GM08714 (cell line): ENCODE results near the gene PERM1.
"Not testable (repeated sequence)": the region's sequence is repeated elsewhere in the genome, so short reads cannot be mapped to it uniquely, and the experiment has no call there.

Experiments
- H3K4me3 ChIP-seq: fragments of 200-500 bp; sonication (Bioruptor generic); 2 replicates; pipeline ENCODE4 v1.5.1; 2014; ENCODE audit warnings: mild to moderate bottlenecking, low read length, inconsistent platforms
- ZNF274 ChIP-seq: IDR thresholded peaks from 2 replicates; pipeline ENCODE4 v1.6.1; 2012; ENCODE audit warnings: mild to moderate bottlenecking, low read depth, low read length

The PERM1 gene

DNA sequence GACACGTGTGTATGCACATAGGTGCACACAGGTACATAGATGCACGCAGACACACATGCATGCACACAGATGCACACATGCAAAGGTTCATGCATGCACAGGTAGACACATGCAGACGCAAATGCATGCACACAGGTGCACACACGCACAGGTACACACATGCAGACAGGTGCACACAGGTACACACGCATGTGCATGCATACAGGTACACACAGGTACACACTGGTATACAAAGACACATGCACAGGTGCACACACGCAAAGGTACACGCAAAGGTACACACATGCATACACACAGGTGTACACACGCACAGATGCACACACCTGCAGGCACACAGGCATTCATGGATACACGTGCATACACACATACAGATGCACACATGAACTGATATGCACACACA, 31.6 kb downstream of the PERM1 start:
- no peak overlapping the region for H3K4me3 ChIP-seq
- no peak for TF ChIP-seq ZNF274

DNA sequence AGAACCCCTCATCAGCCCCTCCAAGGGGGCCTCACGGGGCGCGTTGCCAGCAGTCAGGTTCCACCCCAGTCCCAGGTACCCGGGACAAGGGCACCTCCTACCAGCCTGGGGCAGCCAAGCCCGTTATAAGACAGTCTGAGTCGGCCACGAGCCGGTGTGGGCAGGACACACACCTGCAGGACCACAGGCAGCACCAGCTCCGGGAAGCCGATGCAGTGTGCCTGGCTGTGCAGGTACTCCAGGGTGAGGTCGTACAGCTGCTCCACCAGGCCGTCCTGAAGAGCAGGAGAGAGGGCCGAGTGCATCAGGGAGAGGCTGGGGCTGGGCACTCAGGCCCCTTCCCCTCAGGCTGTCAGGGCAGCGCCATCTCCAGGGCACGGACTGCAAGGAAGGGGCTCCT, 33.9 kb downstream of the PERM1 start:
- no peak for TF ChIP-seq ZNF274
- no peak overlapping the region for H3K4me3 ChIP-seq

DNA sequence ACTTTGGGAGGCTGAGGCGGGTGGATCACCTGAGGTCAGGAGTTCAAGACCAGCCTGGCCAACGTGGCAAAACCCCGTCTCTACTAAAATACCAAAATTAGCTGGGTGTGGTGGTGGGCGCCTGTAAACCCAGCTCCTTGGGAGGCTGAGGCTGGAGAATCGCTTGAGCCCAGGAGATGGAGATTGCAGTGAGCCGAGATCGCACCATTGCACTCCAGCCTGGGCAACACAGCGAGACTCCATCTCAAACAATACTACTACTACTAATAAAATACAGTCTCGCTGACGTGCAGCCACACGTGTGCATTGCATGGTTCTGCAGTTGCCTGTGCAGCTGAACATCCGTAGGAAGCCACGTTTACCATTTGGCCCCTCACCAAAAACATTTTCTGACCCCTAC, 35.1 kb downstream of the PERM1 start:
- H3K4me3 ChIP-seq: not testable (repeated sequence)

DNA sequence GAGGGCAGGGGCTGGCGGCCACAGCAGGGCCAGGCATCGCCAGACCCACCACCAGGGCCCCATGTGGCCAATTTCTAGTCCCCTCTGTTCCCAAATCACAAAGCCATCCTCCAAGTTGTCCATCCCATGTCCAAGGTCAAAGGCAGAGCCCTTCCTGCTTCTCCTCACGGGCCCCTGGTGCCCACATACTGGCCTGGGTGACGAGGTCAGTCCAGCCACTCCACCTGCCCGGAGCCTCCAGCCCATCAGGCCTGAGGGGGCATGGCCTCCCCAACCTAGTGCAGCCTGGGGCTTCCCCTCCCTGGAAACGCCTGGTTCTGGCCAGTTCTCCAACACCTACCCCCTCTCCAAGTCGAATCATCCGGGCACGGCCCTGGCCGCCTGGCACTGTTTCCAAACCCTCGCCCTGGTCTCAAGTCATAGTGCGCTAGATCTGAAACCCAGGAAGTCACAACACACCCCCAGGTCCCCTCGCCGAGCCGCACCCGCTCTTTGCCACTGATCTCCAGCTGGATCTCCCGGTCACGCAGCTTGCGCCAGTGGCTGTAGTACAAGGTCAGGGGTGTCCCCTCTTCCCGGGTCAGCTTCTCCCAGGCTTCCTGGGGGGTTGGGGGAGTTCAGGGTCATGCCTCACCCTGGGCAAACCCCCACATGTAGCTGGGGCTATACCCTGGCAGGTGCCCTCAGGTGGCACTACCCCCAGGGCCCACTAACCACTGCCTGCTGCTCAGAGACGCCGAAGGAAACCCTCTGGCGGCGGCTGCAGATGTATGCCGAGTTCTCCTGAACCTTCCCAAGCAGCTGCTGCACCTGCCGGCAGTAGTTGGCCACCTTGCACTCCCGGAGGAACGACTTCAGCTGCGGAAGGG, 36.0 kb downstream of the PERM1 start:
- no peak for TF ChIP-seq ZNF274
- no peak overlapping the region for H3K4me3 ChIP-seq

GRCh38 chr1:944341-945325, 37.3 kb downstream of the PERM1 start:
- no peak overlapping the region for H3K4me3 ChIP-seq
- TF ChIP-seq ZNF274: no peak

- no peak overlapping the region for H3K4me3 ChIP-seq
Measured at GRCh38 chr1:943545-944340, 38.1 kb downstream of the PERM1 start.

GRCh38 chr1:942864-943533, 38.9 kb downstream of the PERM1 start:
- no peak overlapping the region for H3K4me3 ChIP-seq
- TF ChIP-seq ZNF274: no peak

More at GRCh38 chr1:943545-944340, 38.1 kb downstream of the PERM1 start:
- no peak for TF ChIP-seq ZNF274

DNA sequence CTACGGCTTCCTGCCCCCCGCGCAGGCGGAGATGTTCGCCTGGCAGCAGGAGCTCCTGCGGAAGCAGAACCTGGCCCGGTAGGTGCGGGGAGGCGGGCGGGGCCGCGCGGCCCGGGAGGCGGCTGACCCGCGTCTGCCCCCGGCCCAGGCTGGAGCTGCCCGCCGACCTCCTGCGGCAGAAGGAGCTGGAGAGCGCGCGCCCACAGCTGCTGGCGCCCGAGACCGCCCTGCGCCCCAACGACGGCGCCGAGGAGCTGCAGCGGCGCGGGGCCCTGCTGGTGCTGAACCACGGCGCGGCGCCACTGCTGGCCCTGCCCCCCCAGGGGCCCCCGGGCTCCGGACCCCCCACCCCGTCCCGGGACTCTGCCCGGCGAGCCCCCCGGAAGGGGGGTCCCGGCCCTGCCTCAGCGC, 39.5 kb downstream of the PERM1 start:
- H3K4me3 ChIP-seq: no peak overlapping the region
- TF ChIP-seq ZNF274: no peak

DNA sequence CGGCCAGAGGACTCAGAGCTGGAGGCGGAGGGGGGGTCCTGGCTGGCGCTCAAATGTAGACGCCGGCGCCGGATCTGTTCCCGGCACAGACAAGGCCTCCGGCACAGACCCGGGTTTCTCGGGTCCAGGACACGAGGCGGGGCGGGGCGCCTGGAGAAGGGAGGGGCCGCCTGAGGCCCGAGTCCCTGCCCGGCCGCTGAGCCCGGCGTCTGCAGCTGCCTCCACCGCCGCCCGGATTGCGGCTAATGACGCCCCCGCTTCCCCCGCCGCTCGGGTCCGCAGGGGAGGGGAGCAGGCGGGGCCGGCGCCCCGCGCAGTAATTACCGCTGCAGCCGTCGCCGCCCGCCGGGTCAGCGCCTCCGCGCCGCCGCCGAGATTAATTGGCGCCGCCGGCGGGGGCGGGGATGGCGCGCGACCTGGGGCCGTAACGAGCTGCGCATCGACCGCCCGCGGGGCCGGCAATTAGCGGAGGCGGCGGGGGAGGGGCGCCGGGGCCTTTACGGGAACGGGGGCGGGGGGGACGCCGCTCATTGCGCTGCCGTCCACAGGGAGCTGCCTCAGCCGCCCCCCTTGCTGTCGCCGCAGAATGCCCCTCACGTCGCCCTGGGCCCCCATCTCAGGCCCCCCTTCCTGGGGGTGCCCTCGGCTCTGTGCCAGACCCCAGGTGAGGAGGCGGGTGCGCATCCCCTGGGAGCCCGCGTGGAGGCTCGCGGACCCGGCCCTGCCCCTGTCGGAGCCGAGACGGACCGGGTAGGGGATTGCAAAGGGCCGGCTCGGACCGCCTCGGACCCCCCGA, 40.1 kb downstream of the PERM1 start:
- no peak overlapping the region for H3K4me3 ChIP-seq
- TF ChIP-seq ZNF274: no peak

DNA sequence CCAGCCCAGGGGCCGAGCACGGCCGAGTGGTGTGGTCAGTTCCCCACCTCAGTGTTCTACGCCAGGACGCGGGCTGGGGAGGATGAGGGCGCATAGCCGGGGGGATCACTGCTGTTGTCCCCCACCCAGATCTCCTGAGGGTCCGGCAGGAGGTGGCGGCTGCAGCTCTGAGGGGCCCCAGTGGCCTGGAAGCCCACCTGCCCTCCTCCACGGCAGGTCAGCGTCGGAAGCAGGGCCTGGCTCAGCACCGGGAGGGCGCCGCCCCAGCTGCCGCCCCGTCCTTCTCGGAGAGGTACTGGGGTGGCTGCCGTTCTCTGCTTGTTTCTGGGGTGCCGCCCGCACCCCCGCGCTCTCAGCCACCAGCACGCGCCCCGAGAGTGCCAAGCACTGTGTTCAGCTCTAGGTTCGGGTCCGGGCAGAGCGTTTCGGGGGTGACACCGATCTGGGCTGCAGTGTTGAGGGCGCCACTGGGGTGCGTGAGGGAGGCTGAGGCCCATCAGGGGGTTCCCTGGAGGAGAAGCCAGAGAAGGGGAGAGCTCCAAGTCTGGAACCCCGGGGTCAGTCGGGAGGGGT, 40.8 kb downstream of the PERM1 start:
- H3K4me3 ChIP-seq: no peak overlapping the region
- no peak for TF ChIP-seq ZNF274

- H3K4me3 ChIP-seq: no peak overlapping the region; the same call in 1 of the 2 replicates
- no peak for TF ChIP-seq ZNF274
Measured at GRCh38 chr1:940107-941014, 41.5 kb downstream of the PERM1 start.
